ENCODE results near the gene MCC.

Gene MCC

DNA sequence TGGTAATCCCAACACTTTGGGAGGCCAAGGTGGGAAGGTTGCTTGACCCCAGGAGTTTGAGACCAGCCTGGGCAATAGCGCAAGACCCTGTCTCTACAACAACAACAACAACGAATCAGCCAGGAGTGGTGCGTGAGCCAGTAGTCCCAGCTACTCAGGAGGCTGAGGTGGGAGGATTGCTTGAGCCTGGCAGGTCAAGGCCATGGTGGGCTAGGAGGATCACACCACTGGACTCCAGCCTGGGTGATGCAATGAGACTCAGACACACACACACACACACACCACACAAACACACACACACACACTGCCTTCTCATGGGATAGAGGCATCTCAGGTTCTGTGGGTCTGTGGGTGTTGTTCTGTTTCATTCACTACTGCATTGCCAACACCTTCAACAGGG, 396.6 kb downstream of the MCC start:
- TF ChIP-seq, protein P1, sequence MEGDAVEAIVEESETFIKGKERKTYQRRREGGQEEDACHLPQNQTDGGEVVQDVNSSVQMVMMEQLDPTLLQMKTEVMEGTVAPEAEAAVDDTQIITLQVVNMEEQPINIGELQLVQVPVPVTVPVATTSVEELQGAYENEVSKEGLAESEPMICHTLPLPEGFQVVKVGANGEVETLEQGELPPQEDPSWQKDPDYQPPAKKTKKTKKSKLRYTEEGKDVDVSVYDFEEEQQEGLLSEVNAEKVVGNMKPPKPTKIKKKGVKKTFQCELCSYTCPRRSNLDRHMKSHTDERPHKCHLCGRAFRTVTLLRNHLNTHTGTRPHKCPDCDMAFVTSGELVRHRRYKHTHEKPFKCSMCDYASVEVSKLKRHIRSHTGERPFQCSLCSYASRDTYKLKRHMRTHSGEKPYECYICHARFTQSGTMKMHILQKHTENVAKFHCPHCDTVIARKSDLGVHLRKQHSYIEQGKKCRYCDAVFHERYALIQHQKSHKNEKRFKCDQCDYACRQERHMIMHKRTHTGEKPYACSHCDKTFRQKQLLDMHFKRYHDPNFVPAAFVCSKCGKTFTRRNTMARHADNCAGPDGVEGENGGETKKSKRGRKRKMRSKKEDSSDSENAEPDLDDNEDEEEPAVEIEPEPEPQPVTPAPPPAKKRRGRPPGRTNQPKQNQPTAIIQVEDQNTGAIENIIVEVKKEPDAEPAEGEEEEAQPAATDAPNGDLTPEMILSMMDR (conservative IDR thresholded peaks at IDR 0.05; ENCODE audit: low read depth, low read length): no peak
- no peak overlapping the region for H3K4me3 ChIP-seq (ENCODE audit: low read length)

GRCh38 chr5:113090336-113091106, 397.7 kb downstream of the MCC start:
- no peak overlapping the region for H3K4me3 ChIP-seq (ENCODE audit: low read length)
- DNase-seq (ENCODE audit: low read depth): peak; percentile 44

More for the DNA sequence above, 396.6 kb downstream of the MCC start:
- DNase-seq (ENCODE audit: low read depth): no peak

GRCh38 chr5:113089653-113090335, 398.5 kb downstream of the MCC start:
- DNase-seq (ENCODE audit: low read depth): no peak
- H3K4me3 ChIP-seq (ENCODE audit: low read length): no peak overlapping the region
- TF ChIP-seq, protein P1 (conservative IDR thresholded peaks at IDR 0.05; ENCODE audit: low read depth, low read length): no peak

More at GRCh38 chr5:113090336-113091106, 397.7 kb downstream of the MCC start:
- TF ChIP-seq, protein P1 (conservative IDR thresholded peaks at IDR 0.05; ENCODE audit: low read depth, low read length): peak; percentile 50

DNA sequence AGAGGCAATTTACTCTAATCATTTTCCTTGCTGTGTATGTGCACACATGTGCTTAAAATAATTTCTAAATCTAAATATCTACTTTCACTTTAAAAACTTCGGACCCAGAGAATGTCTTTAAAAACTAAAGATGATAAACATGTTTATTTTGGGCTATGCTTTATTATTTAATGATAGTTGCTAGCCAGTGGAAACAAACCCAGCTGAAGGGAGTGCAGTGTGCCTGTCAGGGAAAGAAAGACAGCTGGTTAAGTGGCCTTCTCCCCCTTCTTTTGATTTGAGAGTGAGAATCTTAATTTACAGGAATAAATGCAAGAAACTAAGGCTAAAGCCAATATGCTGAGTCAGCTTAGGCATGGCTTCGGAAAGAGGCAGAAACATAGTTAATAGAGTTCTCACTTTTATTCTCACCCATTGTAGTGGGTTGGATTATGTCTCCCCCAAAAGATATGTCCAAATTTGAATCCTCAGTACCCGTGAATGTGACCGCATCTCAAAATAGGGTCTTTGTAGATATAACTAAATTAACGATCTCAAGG, 400.2 kb downstream of the MCC start:
- no peak for DNase-seq (ENCODE audit: low read depth)
- TF ChIP-seq, protein P1 (conservative IDR thresholded peaks at IDR 0.05; ENCODE audit: low read depth, low read length): no peak

GRCh38 chr5:113085880-113086409, 402.3 kb downstream of the MCC start:
- no peak for DNase-seq (ENCODE audit: low read depth)
- TF ChIP-seq, protein P1 (conservative IDR thresholded peaks at IDR 0.05; ENCODE audit: low read depth, low read length): no peak
- H3K4me3 ChIP-seq (ENCODE audit: low read length): no peak overlapping the region

More for the DNA sequence above, 400.2 kb downstream of the MCC start:
- H3K4me3 ChIP-seq (ENCODE audit: low read length): no peak overlapping the region

DNA sequence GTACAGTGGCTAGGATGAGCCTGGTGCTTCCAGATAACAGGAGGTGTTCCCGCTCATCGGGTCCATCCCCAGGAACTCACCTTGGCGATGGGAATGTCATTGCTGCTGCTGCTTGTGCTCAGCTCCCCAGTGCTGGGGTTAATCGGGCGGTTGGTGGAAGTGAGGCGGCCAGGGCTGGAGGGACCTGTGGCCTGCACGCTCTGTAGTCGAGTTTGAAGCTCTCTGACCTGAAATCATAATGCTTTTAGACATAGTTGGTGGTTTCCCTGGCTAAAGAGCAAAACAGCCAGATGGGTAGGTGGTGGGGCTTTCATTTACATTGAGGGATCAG, 403.2 kb downstream of the MCC start:
- no peak overlapping the region for H3K4me3 ChIP-seq (ENCODE audit: low read length)
- TF ChIP-seq, protein P1 (conservative IDR thresholded peaks at IDR 0.05; ENCODE audit: low read depth, low read length): no peak
- DNase-seq (ENCODE audit: low read depth): no peak
